Liver (tissue), 9 donors: ENCODE measurements around the gene SOX10. TPM values are rescaled to one million over a fixed set of nuclear protein-coding genes. Genes with fewer than 3 reads are reported as not detected.

Experiments
- DNase-seq: peaks from one replicate; pipeline ENCODE4 v3.0.0-alpha.2; 2017; ENCODE audit warnings: low spot score
- H3K27ac ChIP-seq, 2 donors: one replicate each; pipeline ENCODE4 v1.7.0; 2013; ENCODE audit warnings: inconsistent platforms in 2 of 2, low read length in 2 of 2, control low read depth in 1 of 2, low read depth in 1 of 2, mild to moderate bottlenecking in 1 of 2
- H3K27me3 ChIP-seq, 4 donors: one replicate each; pipeline versions ENCODE4 v1.6.1 to v1.7.0; 2013; ENCODE audit warnings: low read length in 3 of 4, inconsistent platforms in 1 of 4, mild to moderate bottlenecking in 1 of 4, moderate library complexity in 1 of 4; ENCODE audit not compliant: control insufficient read depth in 4 of 4, insufficient read depth in 4 of 4
- H3K36me3 ChIP-seq, 4 donors: one replicate each; pipeline versions ENCODE4 v1.6.1 to v1.7.0; 2013; ENCODE audit warnings: low read length in 3 of 4, mild to moderate bottlenecking in 3 of 4, low read depth in 1 of 4, moderate library complexity in 1 of 4; ENCODE audit not compliant: control insufficient read depth in 4 of 4, insufficient read depth in 3 of 4
- H3K4me1 ChIP-seq, 4 donors: one replicate each; pipeline versions ENCODE4 v1.6.1 to v1.7.0; 2013; ENCODE audit warnings: low read length in 3 of 4, mild to moderate bottlenecking in 3 of 4, moderate library complexity in 1 of 4; ENCODE audit not compliant: control insufficient read depth in 4 of 4, insufficient read depth in 4 of 4
- H3K4me3 ChIP-seq, 3 donors: one replicate each; pipeline versions ENCODE4 v1.6.1 to v1.7.0; 2013; ENCODE audit warnings: low read length in 3 of 3, control low read depth in 1 of 3, low read depth in 1 of 3, mild to moderate bottlenecking in 1 of 3
- H3K9ac ChIP-seq, 2 donors: one replicate each; pipeline ENCODE4 v1.7.0; 2013; ENCODE audit warnings: low read length in 2 of 2, mild to moderate bottlenecking in 2 of 2, moderate library complexity in 2 of 2, control low read depth in 1 of 2, low read depth in 1 of 2
- H3K9me3 ChIP-seq, 4 donors: one replicate each; pipeline versions ENCODE4 v1.6.1 to v1.7.0; 2013; ENCODE audit warnings: low read length in 3 of 4; ENCODE audit not compliant: control insufficient read depth in 4 of 4
- ATF3 ChIP-seq: IDR thresholded peaks from 2 replicates; pipeline ENCODE4 v1.6.1; 2016; ENCODE audit warnings: antibody characterized with exemption
- EGR1 ChIP-seq, 2 donors: IDR thresholded peaks; 2 replicates each; pipeline ENCODE4 v1.6.1; 2016 to 2018; ENCODE audit warnings: antibody characterized with exemption in 2 of 2, low read depth in 2 of 2
- FOXA1 ChIP-seq: IDR thresholded peaks from 2 replicates; pipeline ENCODE4 v1.6.1; 2016; ENCODE audit warnings: antibody characterized with exemption
- FOXA2 ChIP-seq: IDR thresholded peaks from 2 replicates; pipeline ENCODE4 v1.6.1; 2016; ENCODE audit warnings: antibody characterized with exemption
- GABPA ChIP-seq, 2 donors: IDR thresholded peaks in 1 of 2; conservative IDR thresholded peaks in 1 of 2; 2 replicates each; pipeline ENCODE4 v1.6.1; 2016; ENCODE audit warnings: antibody characterized with exemption in 2 of 2, mild to moderate bottlenecking in 1 of 2, moderate library complexity in 1 of 2
- HNF4A ChIP-seq, 2 donors: conservative IDR thresholded peaks; 2 replicates each; pipeline ENCODE4 v1.6.1; 2016; ENCODE audit warnings: antibody characterized with exemption in 2 of 2, mild to moderate bottlenecking in 2 of 2
- MAX ChIP-seq: IDR thresholded peaks from 2 replicates; pipeline ENCODE4 v1.6.1; 2016; ENCODE audit warnings: antibody characterized with exemption
- NR2F2 ChIP-seq: IDR thresholded peaks from 2 replicates; pipeline ENCODE4 v1.6.1; 2016; ENCODE audit warnings: antibody characterized with exemption
- RAD21 ChIP-seq, 2 donors: IDR thresholded peaks; 2 replicates each; pipeline ENCODE4 v1.6.1; 2016; ENCODE audit warnings: antibody characterized with exemption in 2 of 2, mild to moderate bottlenecking in 2 of 2
- RXRA ChIP-seq, 2 donors: IDR thresholded peaks; 2 replicates each; pipeline ENCODE4 v1.6.1; 2017 to 2018; ENCODE audit warnings: antibody characterized with exemption in 2 of 2, mild to moderate bottlenecking in 1 of 2
- SP1 ChIP-seq: IDR thresholded peaks from 2 replicates; pipeline ENCODE4 v1.6.1; 2018; ENCODE audit warnings: antibody characterized with exemption, mild to moderate bottlenecking
- TAF1 ChIP-seq: conservative IDR thresholded peaks from 2 replicates; pipeline ENCODE4 v1.6.1; 2016; ENCODE audit warnings: antibody characterized with exemption, mild to moderate bottlenecking
- YY1 ChIP-seq: IDR thresholded peaks from 2 replicates; pipeline ENCODE4 v1.6.1; 2016; ENCODE audit warnings: antibody characterized with exemption, mild to moderate bottlenecking
- ZBTB33 ChIP-seq: IDR thresholded peaks from 2 replicates; pipeline ENCODE4 v1.6.1; 2016; ENCODE audit warnings: antibody characterized with exemption
- WGBS: extraction: QIAGEN DNeasy Blood & Tissue Kit; methylation state at CpG from one replicate; pipeline ENCODE4 v1.1.7; 2013; 5-methylcytosine and 5-hydroxymethylcytosine counted together
- polyA plus RNA-seq, 2 donors: library from polyadenylated mRNA; stranded (reverse) in 1 of 2; unstranded in 1 of 2; fragments of 200-250 nt in 1 of 2; fragments of >200 nt in 1 of 2; fragmentation: Nextera tagmentation in 1 of 2; extraction: Ambion mirVana in 1 of 2; gene quantifications; one replicate each; pipeline versions ENCODE4 v1.2.1 to v1.2.3, GENCODE V29; 2013 to 2015
- total RNA-seq, 2 donors: library from RNA; depleted of rRNA; stranded (reverse); fragments of >200 nt; gene quantifications; one replicate each; pipeline ENCODE4 v1.2.3, GENCODE V29; 2014
- TF ChIP-seq, protein P1 (sequence below): fragments of 150-350 bp; IDR thresholded peaks from 2 replicates; pipeline ENCODE4 v1.5.1; 2017; ENCODE audit warnings: improper control_type of control experiment, low read depth, low read length; ENCODE audit not compliant: missing input control
- donor health status: healthy.
- donor health status: healthy.
- donor health status: healthy.
- donor health status: healthy.
- donor health status: healthy.

SOX10 gene
- total and polyA plus RNA-seq, 4 donors = 0.05 to 0.29 (median 0.07) TPM

DNA sequence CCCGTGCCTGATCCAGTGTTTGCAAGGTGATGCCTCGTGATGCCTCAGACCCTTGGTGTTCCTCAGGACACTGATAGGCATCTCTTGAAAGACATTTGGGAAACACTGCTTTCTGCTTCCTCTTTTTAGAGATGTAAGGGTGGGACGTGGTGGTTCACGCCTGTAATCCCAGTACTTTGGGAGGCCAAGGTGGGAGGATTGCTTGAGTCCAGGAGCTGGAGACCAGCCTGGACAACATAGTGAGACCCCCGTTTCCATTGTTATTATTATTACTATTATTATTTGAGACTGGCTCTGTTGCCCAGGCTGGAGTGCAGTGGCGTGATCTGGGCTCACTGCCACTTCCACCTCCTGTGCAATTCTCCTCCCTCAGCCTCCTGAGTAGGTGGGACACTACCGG is 6.5 kb upstream of the SOX10 start:
- H3K9me3 ChIP-seq = no peaks in the 10 kb centered on the region
- H3K4me3 ChIP-seq = no peak overlapping the region
- no peak overlapping the region for H3K27ac ChIP-seq
- no peaks in the 10 kb centered on the region for H3K27me3 ChIP-seq
- no peaks in the 10 kb centered on the region for H3K36me3 ChIP-seq
- TF ChIP-seq NR2F2 = no peak
- TF ChIP-seq TAF1 = no peak
- TF ChIP-seq YY1 = no peak
- no peak for TF ChIP-seq MAX
- TF ChIP-seq HNF4A (conservative IDR thresholded peaks at IDR 0.05) = no peak
- no peak for TF ChIP-seq EGR1 (IDR thresholded peaks at IDR 0.05; ENCODE audit: low read depth in 2 of 2)
- TF ChIP-seq, protein P1, sequence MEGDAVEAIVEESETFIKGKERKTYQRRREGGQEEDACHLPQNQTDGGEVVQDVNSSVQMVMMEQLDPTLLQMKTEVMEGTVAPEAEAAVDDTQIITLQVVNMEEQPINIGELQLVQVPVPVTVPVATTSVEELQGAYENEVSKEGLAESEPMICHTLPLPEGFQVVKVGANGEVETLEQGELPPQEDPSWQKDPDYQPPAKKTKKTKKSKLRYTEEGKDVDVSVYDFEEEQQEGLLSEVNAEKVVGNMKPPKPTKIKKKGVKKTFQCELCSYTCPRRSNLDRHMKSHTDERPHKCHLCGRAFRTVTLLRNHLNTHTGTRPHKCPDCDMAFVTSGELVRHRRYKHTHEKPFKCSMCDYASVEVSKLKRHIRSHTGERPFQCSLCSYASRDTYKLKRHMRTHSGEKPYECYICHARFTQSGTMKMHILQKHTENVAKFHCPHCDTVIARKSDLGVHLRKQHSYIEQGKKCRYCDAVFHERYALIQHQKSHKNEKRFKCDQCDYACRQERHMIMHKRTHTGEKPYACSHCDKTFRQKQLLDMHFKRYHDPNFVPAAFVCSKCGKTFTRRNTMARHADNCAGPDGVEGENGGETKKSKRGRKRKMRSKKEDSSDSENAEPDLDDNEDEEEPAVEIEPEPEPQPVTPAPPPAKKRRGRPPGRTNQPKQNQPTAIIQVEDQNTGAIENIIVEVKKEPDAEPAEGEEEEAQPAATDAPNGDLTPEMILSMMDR = no peak
- no peak for TF ChIP-seq RAD21 (IDR thresholded peaks at IDR 0.05)
- TF ChIP-seq FOXA1 = no peak
- TF ChIP-seq GABPA (IDR thresholded peaks at IDR 0.05 in 1 of 2, conservative IDR thresholded peaks at IDR 0.05 in 1 of 2) = no peak
- no peak for TF ChIP-seq ATF3
- TF ChIP-seq SP1 = no peak
- TF ChIP-seq FOXA2 = no peak
- TF ChIP-seq RXRA (IDR thresholded peaks at IDR 0.05) = no peak
- TF ChIP-seq ZBTB33 = no peak
- H3K4me1 ChIP-seq = no peaks in the 10 kb centered on the region
- no peak for DNase-seq
- H3K9ac ChIP-seq = no peak overlapping the region
- 93% methylated on average over 7 of the region's 7 CpGs for WGBS

DNA sequence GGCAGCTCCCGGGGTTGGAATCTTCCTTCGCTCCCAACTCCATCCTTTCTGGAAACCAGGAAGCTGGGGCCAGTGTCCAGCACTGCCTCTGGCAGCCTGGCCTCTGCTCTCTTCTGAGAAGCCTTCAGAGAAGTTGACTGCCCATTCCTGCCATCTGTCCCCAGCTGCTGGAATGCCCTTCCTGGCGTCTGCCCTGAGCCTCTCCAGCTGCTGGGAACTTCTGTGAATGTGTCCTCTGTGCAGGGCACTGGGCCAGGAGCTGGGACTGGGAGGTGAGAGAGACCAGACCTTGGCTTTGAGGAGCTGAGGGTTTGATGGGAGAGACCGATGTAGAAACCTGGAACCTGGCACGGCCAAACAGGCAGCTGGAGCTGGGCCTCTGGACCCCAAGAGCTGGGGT is 5.9 kb upstream of the SOX10 start:
- no peak overlapping the region for H3K27ac ChIP-seq
- H3K27me3 ChIP-seq = no peaks in the 10 kb centered on the region
- no peaks in the 10 kb centered on the region for H3K9me3 ChIP-seq
- 83% methylated on average over 5 of the region's 5 CpGs for WGBS
- DNase-seq = no peak
- H3K4me1 ChIP-seq = no peaks in the 10 kb centered on the region
- no peaks in the 10 kb centered on the region for H3K36me3 ChIP-seq
- no peak overlapping the region for H3K9ac ChIP-seq
- TF ChIP-seq GABPA (IDR thresholded peaks at IDR 0.05 in 1 of 2, conservative IDR thresholded peaks at IDR 0.05 in 1 of 2) (no peak), ATF3 (no peak), TAF1 (no peak), FOXA1 (no peak), RAD21 (IDR thresholded peaks at IDR 0.05) (no peak), SP1 (no peak), EGR1 (IDR thresholded peaks at IDR 0.05; ENCODE audit: low read depth in 2 of 2) (no peak), RXRA (IDR thresholded peaks at IDR 0.05) (no peak)
- no peak overlapping the region for H3K4me3 ChIP-seq
